HG03571 (cell line): ENCODE data around the gene DSCAML1.

Source experiments
- ATAC-seq: cut with Tn5 transposase; IDR thresholded peaks from one replicate; pipeline ENCODE4 v1.9.1; 2021; ENCODE audit not compliant: unreplicated experiment

DSCAML1 gene

DNA sequence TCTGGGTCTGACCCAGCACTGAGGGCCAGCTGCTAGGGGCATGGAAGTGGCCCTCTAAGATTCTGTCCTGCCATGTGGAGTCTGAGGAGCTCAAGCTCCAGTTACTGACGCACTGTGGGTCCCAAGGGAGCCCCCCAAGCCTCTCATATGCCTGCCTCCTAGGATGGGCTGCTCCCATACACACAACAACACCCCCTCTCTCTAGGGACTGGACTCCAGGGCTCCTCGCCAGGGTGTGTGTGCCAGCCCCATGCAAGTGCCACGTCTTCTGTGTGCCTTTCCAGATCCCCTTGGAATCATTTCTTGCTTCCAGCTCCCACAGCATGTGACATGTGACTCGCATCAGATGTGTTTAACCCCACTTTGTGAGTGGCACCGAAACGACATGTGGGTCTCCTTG is 234.9 kb downstream of the DSCAML1 start:
- no peak for ATAC-seq

DNA sequence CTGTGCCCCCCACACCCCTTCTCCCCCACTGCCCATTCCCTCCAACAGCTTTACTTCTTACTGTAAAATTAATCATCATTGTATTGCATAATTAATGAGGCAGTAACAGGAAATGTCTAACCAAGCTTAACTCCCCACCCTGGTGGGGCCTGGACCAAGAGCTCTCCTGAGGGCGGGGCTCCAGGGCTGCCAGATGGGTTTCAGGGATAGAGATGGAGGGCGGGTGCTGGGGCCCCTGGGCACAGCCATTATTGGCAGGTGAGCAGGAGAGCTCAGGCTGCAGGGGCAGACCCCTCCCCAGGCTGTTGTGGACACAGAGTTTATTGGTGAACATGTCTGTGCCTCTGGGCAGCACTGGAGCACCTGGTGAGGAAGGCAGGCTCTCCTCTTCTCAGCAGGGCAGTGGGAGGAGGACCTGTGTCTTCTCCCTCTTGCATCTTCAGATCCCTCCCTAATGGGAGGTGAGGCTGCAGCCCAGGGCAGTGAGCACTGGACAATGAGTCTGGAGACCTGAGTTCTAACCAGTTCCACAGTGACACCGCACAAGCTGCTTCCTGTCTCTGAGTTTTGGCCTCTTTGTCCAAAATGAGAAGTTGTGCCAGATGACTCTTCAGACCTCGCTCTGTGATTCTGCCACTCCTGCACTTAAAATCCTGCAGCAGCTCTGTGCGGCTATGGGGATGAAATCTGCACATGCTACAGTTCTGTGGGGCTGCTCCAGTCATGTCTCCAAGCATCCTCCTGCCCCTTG is 236.1 kb downstream of the DSCAML1 start:
- no peak for ATAC-seq

DNA sequence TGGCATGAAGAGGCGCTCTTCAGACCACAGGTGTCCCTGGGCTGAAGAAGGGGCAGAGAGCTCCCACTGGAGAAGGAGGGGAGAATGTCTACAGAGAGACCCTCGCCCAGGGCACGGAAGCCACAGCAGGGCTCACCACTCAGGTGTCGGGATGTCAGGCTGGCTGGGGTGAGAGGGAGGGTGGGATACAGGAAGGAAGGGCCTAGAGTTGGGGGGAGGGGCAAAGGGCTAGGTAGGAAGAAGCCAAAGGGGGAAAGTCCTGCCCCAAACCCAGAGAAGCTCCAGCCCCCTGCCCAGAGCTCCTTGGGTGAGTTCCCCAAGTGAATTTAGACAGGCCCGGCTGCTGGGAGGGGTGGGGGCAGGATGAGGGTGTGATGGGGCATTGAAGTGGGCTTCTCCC is 237.3 kb downstream of the DSCAML1 start:
- no peak for ATAC-seq

DNA sequence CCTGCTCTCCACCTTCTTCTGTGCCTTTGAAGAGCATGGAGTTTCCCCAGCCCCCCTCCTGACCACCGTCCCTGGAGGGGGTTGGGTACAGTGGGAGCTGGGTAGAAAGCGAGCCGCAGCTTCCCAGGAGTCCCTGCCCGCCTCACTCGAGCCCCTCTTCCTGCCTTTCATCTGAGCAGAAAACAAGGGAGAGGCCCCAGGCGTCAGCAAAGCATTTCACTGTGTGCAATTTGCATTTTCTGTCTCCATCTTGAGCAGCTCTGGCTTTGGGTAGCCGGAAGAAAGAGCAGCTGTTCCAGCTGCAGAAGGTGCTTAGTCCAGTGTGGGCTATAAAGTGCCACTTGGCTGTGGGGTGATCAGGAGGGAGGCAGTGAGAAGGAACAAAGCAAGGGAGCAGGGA is 239.7 kb downstream of the DSCAML1 start:
- no peak for ATAC-seq

DNA sequence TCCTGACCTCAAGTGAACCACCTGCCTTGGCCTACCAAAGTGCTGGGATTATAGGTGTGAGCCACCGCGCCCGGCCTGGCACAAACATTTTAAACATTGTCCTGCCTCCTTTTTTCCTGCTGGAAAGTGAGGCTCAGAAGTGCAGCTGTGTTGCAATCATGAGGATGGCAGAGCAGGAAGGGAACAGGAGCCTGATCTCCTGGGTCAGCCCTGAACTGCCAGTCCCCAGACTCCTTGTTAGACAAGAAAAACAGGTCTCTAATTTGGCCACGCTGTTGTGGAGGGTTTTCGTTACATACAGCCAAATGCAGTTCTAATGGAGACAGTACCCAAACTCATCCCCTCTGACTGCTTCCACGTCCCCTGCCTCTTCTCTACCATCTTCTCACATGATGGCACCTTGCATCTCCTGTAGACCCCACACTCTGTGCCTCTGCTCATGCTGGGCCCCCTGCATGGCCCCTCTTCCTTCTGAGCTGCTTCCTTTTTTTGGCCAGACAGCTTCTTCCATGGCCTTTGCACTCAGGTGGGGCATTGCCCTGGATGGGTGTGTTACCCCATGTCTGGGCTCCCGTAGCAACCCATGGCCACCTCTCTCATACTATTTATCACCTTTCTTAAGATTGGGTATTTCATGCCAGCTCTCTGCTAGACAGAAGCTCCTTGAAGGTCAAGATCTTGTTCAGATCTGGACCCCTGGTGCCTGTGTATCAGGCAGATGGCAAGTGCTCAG is 242.2 kb downstream of the DSCAML1 start:
- no peak for ATAC-seq

DNA sequence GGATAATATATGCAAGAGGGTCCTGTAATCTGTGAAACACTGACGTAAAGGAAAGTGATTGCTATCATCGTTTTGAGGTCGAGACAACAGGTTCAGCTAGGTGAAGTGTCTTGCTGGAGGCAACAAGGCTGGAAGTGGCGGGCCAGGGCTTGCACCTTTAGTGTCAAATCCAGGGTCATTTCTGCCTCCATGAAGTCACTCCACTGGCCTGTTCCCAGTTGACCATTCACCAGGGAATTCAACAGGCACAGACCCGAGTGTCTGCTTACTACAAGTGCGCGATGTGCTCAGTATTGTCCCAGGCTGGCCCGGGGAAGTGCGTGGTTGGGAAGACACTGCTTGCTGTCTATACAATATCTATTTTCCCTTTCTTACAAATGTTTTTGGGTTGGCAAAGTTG is 244.4 kb downstream of the DSCAML1 start:
- no peak for ATAC-seq

DNA sequence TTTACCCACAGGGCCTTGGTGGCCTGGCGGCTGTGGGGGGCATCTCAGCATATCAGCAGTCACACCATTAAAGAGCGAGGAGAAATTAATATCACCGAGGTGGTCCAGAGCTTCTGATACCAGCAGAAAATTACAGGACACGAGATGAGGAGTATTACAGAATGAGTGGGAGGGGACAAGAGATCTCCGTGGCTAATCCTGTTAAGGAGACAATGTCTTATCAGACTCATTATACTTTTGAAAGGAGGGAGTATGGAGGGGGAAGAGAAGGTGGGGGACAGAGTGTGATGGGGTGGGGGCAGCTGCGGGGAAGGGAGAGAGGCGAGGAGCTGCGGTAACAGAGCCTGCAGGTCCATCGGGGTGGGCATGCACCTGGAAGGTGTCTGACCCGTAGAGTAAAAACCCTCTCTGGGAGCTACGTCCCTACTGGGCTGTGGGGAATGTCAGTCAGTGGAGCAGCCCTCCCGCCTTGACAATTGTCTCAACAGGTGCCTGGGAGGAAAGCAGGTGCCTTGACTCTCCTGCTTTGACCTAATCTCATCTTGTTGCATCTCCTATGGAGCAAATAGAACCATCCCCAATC is 245.2 kb downstream of the DSCAML1 start:
- ATAC-seq, result no peak

DNA sequence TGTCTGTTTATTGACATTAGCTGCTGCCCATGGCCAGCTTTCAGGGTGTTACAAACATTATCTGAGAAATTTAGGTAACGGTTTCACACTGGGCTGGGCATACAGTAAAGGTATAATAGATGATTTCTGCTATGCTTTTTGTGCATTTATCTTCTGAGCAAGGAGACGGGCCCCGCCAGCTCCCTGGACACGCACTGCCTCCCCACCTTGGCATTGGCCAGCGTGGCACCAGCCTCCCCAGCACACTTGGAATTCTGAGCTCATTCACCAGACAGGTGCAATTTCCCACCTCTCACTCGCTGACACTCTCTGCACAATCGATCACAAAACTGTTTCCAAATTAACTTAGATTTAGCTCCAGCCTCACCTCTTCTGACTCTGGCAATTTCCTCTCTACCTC is 246.6 kb downstream of the DSCAML1 start:
- ATAC-seq, result no peak

DNA sequence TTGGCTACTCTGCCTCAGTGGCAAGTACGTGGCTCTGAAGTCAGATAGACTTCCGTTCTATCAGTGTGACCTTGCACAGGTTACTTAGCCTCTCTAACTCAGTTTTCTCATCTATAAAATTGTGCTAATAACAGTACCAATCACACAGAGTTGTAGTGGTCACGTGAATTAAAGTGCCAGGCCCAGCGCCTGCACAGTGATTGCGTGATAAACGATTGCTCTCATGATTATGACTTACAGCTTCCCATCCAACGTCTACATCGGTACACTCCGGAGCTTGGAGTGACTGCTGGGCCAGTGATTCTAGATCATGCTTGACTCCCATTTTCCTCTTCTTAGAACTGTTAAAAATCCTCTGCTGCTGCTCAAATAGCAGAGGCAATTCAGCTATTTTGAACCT is 247.6 kb downstream of the DSCAML1 start:
- ATAC-seq, result no peak

DNA sequence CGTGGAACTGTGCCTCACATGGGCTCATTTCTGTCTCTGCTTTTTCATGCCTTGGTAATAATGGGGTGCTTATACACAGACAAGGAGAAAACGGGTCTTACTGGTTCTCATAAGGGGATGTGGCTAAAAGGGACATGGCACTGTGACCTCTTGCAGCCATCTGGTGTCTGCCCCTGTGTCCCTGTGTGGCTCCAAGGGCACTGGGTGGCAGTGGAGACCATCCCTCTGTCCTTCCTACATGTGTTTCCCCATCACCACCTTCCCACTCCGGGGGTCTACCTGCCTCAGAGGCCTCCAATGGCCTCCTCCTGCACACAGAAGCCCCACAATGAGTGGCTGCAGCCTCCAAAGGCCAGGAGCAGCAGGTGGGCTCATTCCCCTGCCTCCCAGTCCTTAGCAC is 248.1 kb downstream of the DSCAML1 start:
- ATAC-seq, result no peak

DNA sequence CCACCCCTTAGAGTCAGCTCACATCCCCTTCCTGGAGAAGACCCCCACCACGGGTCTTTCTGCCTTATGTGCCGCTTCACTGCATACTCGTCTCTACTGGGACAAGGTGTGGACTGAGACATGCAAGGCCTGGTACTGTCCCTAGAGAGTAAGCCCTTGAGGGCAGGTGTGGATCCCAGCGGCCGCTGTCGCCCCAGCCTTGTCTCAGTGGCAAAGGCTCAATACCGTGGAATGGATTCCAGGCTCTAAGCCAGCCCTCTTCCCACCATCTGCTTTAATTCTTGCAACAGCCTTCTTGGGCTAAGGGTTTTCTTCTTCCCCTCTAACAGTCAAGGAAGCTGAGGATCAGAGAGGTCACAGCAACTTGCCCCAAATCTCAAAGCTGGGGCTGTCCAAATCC is 249.1 kb downstream of the DSCAML1 start:
- no peak for ATAC-seq

DNA sequence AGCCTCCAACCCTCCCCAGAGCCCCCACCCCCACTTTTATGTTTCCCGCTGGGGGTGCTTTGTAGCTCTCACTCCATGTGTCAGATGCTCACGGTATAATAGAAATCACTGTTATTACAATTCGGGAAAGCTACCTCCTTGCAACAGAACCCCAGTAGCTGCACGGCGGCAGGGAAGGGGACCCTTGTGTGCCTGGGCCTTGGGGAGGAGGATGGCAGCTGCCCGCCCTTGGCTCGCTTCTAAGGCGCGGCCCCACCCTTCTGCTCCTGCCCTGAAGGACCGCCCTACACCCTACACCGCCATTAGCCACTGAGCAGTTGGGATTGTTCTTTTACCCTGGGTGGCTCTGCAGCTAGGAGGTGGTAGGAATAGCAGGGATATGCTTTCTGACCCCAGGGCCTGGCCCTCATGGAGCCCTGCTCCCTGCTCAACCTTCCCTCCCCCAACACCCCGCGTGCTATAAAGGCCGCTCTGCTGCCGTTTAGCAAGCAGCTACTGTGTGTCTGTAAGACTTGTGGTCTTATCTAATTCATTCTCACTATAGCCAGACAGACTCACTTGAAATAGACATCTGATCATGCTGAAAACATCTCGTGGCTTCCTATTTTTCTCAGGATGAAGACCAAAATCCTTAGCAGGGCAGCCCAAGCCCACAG is 249.7 kb downstream of the DSCAML1 start:
- no peak for ATAC-seq

DNA sequence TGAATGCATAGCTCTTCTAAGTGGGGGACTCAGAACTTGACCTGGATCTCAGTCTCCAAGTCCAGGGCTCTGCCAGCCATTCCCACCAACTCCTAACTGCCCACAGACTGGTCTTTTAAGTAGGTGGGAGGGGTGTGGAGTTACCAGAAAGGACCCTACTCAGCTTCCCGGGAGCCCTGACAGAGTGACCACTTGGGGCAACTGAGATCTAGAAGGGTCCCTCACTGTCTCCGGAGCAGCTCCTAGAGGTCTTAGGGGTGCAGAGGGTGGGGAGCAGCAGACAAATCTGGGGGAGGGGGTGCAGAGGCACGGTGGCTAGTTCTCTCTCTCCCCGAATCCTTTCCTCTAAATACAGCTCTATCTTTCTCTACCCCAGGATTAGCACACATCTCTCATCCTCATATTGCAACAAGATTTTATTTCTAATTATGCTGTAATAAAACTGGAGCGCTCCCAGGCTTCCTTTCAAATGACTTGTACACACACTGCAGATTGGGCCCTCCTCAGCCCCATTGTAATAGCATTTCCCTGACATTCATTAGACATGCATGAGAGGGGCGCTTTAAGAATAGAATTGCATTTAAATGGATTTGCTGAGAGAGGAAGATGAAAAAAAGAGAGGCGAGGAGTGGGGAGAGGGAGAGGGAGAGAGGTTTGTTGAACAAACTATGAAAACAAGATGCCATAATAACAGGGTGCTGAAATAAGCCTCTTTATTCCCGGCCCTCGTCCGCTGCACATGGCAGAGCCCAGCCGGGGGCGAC is 250.4 kb downstream of the DSCAML1 start:
- no peak for ATAC-seq

DNA sequence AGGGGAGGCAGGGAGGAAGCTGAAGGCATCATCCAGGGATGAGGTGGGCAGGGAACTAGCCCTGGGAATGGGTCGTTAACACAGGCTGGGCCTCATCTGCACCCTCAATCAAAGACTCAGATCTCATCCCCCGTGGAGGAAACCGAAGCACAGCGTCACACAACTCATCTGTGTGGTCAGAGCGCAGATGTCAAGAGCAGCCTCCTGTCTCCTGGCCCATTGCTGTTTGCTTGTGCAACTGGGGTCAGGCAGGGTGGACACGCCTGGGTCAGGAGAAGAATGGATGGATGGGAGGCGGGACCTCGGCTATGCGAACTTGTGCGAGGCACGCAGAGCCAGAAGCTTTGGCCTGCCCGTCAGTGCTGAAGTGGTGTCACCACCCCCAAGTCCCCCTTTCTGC is 251.3 kb downstream of the DSCAML1 start:
- no peak for ATAC-seq

DNA sequence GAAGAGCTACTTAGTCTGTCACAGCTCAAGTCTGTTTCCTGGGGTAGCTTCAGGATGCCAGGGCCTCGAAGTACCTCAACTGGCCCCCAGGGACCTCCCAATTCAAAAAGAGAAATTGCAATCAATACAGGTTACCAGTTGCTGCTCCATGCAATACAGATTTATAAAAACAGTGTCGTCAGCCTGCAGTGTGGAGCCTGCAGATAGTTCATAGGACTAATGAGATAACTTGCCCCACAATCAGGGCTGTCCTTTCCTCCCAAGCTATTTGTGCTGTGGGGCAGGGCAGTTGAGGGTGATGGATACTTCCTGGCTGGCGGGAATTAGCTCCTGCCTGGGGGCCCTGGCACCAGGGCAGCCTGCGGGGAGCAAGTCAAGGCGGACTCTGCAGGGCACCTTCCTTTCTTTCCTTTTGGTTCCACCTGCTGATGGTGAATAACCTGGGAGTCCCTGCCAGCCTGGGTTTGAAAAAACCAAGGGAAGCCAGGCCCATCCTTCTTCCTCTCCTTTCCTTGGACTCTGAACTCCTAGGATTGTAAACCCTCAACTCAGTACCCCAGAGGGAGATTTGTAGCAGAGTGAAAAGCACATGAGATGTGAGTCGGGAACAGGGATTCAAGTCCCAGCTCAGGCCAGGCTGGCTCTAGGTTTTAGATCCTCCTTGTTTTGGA is 252.8 kb downstream of the DSCAML1 start:
- ATAC-seq, result no peak

DNA sequence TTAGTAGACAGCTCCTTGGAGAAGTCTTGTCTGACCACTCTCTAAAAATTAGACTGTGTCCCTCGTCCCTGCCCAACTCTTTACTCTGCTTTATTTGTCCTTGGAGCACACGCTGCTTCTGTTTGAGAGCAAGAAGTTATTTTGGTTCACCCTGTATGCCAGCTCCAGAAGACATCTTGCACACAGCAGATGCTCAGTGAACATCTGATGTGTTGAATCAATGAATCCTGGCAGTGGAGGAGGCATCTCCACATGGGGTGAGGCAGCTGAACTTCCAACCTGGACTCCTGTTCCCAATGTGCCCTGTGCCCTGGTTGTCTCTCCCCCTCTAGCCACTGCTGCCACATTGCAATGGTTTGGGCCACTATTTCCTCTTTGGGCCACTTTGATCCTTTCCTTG is 255.8 kb downstream of the DSCAML1 start:
- ATAC-seq, result no peak

DNA sequence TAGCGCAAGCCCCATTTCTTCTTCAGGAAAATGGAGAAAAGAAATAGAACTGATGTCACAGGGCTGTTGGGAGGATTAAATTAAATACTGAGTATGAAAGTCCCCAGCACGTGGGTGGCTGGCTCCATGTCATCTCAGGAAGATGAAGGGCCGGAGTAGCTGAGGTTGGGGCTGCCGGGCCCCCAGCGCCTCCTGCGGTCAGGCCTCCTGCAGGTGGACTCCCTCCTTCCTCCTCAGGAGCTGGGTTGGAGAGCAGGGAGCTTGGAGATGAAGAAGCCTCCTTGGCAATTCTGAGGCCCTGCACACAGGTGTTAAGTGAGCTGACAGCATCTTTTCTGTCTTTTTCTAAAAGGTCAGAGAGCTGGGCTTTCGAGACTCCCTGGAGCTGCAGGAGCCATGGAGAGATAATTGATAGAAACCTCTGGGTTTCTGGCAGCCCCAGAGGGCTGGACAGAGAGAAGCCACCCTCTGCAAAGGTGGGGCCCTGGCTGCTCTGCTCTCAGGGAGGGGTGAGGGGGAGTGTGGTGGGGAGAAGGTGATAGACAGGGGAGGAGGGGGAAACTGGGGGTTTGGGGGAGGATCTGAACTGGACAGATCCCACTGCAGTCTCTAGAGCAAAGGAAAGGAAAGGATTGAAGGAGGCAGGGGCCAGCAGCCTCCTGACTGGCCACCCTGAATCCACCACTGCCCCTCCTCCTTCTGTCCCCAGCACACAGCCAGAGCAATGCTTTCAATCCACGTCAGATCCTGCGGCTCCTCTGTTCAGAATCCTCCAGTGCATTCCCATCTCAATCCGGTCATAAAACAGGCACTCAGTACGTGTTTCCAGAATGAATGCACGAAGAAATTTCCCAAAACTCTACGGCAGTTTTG is 258.5 kb downstream of the DSCAML1 start:
- no peak for ATAC-seq

DNA sequence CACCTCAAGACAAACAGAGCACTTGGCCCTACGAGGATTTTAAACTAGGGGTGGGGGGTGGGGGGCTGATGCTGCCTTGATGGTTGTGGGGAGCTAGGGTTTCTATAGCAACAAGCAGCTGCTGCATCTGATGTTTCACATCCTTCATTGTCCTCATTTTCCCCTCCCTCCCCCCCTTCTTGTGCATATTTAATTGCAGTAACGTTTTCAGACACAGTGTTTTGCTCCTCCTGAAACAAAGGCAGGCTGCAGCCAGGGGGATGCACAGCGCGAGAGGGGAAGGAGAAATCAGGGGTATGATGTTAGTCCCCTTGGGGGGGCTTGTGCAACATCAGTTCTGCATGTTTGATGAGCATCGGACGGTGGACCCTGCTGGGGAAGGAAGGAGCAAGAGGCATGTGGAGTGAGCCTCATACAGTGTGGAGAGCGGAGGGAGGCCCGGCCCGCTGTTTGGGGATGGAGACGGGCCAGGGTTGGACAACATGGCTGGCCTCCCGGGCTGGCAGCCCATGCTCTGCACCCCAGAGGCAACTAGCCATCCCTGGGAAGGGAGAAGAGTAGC is 261.1 kb downstream of the DSCAML1 start:
- no peak for ATAC-seq

DNA sequence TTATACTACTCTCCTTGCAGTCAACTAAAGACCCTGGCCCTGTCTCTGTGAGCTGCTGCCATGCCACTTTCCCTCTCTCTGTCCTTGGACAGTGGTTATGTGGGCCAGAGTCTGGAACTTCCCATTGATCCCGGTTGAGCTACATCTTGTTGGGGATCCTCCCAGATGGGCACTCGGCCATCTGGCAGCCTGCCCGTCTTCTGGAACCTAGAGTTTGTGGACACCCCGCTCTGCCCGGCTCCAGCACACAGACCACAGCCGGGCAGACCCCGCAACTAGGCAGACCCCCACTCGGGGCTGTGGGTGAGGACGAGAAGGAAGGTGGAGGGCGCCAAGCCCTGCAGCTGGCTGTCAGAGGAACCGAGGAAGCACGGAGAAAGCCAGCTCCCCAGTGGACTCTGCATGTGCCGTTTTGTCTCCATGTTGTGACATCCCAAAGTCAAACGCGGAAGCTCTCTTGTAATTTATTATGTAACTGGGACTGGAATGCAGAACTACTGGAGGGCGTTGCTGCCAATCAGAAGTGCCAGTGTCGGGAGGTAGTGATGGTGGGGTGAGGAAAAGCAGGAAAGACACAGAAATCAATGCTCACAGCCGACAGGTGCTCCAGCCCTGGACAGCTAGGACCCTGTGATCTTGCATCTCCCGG is 261.7 kb downstream of the DSCAML1 start:
- no peak for ATAC-seq
